T47D (cell line): ENCODE data around the gene MXRA8.
"Not testable (repeated sequence)": the region's sequence is repeated elsewhere in the genome, so short reads cannot be mapped to it uniquely, and the experiment has no call there.

ENCODE experiments used
- DNase-seq, 2 experiments: peaks; one replicate each; pipeline versions ENCODE4 v3.0.0 to v3.0.0-alpha.2; 2011 to 2012; ENCODE audit warnings: low read depth in 1 of 2, low spot score in 1 of 2
- JUND ChIP-seq: IDR thresholded peaks from 2 replicates; pipeline ENCODE4 v1.6.1; 2012; ENCODE audit warnings: low read depth
- in situ Hi-C: cut with HindIII; loops from 2 replicates; pipeline ENCODE4 v1.10.0; 2016; ENCODE audit warnings: low sequenced_read_pairs, low pct_unique_long_range_greater_than_20kb

The MXRA8 gene, protein sequence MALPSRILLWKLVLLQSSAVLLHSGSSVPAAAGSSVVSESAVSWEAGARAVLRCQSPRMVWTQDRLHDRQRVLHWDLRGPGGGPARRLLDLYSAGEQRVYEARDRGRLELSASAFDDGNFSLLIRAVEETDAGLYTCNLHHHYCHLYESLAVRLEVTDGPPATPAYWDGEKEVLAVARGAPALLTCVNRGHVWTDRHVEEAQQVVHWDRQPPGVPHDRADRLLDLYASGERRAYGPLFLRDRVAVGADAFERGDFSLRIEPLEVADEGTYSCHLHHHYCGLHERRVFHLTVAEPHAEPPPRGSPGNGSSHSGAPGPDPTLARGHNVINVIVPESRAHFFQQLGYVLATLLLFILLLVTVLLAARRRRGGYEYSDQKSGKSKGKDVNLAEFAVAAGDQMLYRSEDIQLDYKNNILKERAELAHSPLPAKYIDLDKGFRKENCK

DNA sequence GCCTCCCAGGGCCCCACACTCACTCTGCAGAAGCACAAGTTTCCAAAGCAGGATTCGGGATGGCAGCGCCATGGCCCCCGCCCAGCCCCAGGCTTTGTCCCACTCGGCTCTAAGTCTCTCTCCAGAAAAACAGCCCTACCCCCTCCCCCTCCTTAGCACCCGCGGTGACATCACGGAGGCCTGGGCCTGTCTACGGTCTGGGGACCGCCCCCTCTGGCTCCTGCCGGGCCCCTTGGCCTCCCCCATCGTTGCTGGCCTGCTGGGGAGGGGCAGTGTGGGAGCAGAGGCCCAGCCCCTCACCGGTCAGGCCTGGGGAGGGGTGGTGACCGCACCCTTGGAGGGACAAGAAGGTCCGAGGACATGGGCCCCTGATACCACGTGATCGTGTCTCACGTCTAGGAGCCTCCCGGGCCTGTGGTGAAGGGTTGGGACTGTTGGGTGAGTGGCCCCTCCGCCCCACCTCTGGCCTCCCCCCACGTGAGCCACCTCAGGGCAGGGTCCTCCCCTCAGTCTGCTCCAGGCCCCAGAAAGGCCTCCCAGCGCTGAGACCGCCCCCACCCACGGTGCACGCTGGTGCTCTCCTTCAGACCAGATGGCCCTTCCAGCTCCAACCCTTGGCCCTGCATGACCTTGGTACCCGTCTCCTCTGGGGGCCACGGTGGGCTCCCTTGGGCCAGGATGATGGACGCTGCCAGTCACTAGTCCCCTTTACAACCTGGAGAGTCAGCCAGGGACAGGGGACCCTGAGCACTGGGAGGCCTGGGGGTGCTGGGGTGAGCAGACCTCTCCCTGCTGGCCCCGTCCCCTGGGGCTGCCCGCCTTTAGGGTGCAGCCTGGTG is at the start of gene MXRA8:
MXRA8 (minus strand) TSS at position 123 of the 839 bp plus-strand sequence; CDS start at position 72, 51 bp downstream.
- in situ Hi-C loops, result no loop called here
- peak in 1 of 2 experiments; percentile 69 for DNase-seq
- no peak for TF ChIP-seq JUND

DNA sequence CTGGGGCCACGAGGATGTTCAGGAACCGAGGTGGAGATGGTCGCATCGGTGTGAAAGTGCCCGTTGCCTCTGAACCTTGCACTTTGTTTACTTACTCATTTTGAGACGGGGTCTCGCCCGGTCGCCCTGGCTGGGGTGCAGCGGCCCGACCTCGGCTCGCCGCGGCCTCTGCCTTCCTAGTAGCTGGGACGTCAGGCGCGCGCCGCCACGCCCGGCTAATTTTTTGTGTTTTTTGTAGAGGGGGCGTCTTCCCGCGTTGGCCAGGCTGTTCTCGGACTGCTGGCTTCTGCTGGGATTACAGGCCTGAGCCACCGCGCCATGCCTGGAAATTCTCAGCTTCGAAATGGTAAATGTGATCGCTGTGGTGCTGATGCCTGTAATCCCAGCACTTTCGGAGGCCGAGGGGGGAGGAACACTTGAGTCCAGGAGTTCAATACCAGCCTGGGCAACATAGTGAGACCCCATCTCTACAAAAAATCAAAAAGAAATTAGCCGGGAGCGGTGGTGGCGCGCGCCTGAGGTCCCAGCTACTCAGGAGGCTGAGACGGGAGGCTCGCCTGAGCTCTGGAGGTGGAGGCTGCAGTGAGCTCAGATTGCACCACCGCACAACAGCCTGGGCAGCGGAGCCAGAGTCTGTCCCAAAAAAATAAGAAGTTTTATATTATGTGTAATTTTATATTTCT is 49.4 kb upstream of the MXRA8 start:
- no peak for TF ChIP-seq JUND
- no peak for DNase-seq
- in situ Hi-C loops, result no loop called here

DNA sequence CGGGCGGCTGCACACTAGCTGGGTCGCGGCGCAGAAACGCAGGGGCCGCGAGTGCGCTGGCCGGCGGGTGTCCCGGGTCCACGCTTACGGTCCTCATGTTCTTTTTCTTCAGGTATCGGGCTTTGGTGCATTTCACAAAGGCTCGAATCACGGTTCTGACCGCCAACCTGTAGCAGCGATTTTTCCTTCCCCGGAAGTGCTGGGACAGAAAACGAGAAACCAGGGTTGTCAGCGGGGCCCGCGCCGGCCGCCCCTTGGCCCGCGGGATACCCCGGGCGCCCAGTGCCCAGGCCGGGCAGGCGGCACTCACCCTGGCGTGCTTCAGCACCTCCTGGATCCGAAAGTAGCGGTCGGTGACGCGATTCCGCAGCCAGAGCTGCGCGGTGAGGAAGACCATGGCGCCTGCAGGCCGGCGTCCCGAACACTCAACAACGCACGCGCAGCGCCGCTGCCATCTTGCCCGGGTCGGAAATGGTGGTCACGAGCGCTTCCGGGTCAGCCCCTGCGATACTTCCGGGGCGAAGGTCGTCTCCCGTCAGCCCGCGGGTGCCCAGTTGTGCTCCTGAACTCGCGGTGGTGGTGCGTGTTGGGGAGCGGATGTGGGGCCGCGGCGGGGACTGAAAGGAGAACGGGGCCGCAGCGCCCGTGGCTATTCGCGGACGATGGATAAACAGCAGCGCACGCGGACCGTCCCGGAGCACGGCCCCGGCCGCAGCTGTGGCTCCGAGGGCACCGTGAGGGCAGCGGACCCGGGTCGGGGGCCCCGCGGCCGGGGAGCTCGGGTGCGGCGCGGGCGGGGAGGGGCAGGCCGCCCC is 48.7 kb upstream of the MXRA8 start, which contains the start of gene MRPL20:
MRPL20 (minus strand) TSS at position 473 of the 815 bp plus-strand sequence; CDS start at position 397, 76 bp downstream.
- in situ Hi-C loops, result no loop called here
- TF ChIP-seq JUND, result no peak
- DNase-seq, result peak; percentile 88 to 90

DNA sequence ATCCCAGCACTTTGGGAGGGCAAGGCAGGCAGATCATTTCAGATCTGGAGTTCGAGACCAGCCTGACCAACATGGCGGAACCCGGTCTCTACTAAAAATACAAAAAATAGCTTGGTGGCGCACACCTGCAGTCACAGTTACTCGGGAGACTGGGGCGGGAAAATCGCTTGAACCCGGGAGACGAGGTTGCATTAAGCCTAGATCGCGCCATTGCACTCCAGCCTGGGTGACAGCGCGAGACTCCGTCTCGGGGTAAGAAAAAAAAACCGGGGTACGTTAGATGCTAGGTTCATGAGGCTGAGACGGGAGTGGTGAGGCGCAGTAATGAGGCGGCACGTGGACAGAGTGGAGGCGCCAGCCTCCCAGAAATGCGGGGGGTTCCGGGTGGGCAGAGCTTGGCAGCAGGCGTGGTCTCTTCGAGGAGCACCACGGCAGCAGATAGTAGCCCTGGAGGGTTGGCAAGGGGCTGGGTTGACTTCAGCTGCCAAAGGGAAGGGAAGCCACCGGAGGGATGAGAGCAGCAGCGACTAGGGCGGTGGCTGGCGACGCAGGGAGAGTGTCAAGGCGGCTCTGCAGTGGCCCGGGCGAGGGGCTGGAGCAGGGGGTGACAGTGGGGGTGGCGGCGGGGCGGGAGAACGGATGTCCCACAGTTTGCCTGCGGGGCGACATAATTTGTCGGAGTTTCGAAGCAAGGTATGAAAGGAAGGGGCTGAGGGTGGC is 47.9 kb upstream of the MXRA8 start:
- TF ChIP-seq JUND, result no peak
- DNase-seq, result no peak
- in situ Hi-C loops, result no loop called here

DNA sequence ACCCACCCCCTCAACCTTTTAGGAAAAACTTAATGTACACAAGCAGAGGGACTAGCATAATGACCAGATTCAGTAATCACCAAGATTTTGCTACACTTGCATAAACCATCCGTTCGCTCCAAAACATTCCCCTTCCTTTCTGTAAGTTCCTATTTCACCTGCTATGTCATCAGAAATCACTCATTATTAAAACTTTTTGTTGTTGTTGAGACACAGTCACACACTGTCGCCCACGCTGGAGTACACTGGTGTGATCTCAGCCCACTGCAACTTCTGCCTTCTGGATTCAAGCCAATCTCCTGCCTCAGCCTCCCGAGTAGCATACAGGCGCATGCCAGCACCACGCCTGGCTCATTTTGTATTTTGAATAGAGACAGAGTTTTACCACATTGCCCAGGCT is 45.3 kb upstream of the MXRA8 start:
- DNase-seq, result no peak
- in situ Hi-C loops, result no loop called here
- TF ChIP-seq JUND, result no peak

DNA sequence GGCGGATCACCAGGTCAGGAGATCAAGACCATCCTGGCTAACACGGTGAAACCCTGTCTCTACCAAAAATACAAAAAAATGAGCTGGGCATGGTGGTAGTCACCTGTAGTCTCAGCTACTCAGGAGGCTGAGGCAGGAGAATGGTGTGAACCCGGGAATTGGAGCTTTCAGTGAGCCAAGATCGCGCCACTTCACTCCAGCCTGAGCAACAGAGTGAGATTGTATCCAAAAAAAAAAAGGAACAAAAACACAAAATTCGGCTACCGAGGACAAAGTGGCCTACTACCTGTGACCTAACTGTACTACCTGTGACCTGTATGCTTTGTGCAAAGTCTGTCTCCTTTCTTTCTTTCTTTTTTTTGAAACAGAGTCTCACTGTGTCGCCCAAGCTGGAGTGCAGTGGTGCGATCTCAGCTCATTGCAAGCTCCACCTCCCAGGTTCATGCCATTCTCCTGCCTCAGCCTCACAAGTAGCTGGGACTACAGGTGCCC is 44.6 kb upstream of the MXRA8 start:
- in situ Hi-C loops, DNase-seq: not testable (repeated sequence)

DNA sequence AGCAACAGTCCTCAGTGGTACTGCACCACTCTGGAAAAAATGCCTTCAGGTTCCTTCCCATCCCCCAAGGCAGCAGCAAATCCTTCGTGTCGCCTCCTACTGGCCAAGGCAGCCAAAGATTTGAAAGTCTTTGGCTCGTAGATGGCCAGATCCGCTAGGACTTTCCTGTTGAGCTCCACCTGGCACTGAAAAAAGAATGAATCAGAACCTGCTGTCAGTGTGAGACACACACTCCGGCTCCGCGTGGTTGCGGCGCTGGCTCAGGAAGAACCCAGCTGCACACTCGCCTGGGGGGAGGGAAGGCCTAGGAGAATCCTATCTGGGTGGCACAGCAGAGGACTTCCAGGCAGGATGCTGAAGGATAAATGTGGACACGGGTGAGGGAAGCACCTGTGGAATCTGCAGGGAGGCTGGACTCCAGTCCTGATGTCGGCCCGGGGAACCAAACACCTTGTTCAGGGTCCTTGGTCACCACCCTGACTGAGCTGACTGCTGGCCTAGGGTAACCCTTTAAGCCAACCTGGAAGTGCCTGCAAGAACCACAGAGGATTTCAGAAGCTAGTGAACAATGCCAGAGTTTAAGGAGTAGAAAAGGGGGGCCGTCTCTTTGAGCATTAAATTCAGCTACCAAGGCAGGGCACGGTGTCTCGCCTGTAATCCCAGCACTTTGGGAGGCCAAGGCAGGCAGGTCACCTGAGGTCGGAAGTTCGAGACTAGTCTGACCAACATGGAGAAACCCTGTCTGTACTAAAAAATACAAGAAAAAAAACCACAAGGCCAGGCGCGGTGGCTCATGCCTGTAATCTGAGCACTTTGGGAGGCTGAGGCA is 43.9 kb upstream of the MXRA8 start:
- in situ Hi-C loops, result no loop called here
- TF ChIP-seq JUND, result no peak
- peak in 1 of 2 experiments; percentile 57 for DNase-seq

DNA sequence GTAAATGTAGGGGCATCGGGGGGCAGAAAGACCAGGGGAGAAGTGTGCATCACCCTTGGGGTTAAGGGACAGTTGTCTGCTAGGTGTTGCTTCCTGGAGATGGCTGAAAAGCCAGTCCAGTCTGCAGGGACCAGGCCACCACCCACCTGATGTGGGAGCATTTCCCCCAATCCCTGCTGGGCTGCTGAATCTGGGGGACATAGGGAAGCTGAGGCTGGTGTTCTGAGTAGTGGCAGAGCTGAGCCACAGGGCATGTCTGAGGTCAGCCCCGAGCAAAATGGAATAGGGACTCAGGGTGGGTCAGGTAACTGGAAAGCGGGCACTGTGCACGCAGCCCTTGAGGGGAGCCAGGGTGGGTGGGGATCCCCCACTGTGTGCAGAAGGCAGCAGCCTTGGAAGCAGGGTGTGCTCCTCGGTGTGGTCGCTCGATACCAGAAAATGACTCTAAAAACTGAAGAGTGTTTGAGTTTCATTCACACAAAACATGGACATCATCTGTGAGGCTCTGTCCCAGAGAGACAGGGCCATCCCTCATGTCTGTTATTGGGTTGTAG is 43.2 kb upstream of the MXRA8 start:
- TF ChIP-seq JUND, result no peak
- in situ Hi-C loops, result no loop called here

DNA sequence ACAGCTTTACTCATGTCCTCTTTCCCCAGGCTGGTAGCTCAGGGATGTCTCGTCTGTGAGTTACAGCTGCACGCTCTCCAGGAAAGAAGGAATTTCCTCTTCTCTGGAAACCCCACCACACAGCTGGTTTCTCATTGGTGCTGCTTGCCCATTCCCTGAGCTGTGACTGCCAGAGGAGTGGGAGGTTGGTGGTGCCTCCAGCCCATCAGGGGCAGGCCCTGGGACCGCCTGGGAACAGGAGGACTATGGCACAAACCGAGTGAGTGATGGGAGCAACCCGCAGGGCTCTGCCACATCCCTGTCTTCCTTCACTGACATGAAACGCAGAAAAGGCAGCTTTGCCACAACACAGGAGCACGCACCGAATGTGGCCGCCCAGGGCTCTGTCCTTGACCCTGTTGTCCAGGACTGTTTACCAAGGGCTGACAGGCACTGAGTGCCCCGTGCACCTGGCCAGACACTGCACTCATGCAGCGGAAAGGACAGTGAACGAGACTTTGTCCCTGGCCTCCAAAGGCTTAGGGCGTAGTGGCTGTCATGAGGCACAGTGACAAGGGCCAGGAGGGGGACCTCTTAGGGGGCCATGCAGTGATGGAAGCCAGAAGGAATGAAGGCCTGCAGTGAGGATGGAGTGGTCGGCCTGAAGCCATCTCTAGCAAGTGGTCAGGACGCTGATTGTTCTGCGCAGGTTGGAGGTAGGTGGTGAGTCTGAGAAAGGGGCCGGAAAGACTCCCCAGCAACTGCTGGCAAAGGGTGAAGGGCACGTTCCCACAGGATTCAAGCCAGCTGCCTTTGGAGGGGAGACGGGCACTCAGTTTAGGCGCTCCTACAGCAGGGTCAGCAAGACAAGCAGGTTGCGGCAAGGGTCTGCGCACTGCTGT is 42.5 kb upstream of the MXRA8 start:
- TF ChIP-seq JUND, result no peak
- in situ Hi-C loops, result no loop called here
- DNase-seq, result no peak

More for the DNA sequence above, 43.2 kb upstream of the MXRA8 start:
- no peak for DNase-seq
